ENCODE measurements around the gene SLC25A29. TPM values are rescaled to one million over a fixed set of nuclear protein-coding genes. Genes with fewer than 3 reads are reported as not detected.

Gene SLC25A29
- total and polyA plus RNA-seq, 2 of the 13 experiments (the other 11 are each of a cell fraction or from before 2014, with no cell fraction given): 12.2 to 17.2 TPM

GRCh38 chr14:100325958-100326357, 19.7 kb upstream of the SLC25A29 start (continued):
- TF ChIP-seq HNF1A (IDR thresholded peaks at IDR 0.05; ENCODE audit: low read depth) (no peak), HNF1A (CRISPR knock-in tag; IDR thresholded peaks at IDR 0.05; ENCODE audit: borderline replicate concordance) (no peak), SAFB2 (CRISPR knock-in tag; IDR thresholded peaks at IDR 0.05; ENCODE audit: borderline replicate concordance, low read depth) (no peak), RERE (CRISPR knock-in tag; IDR thresholded peaks at IDR 0.05; ENCODE audit: low read depth) (no peak), ISX (CRISPR knock-in tag; conservative IDR thresholded peaks at IDR 0.05) (no peak), TOPORS (CRISPR knock-in tag; IDR thresholded peaks at IDR 0.05) (no peak), ZBTB1 (CRISPR knock-in tag; IDR thresholded peaks at IDR 0.05; ENCODE audit: borderline replicate concordance) (no peak), ZFP37 (CRISPR knock-in tag; IDR thresholded peaks at IDR 0.05; ENCODE audit: borderline replicate concordance) (no peak), GPN1 (CRISPR knock-in tag; IDR thresholded peaks at IDR 0.05; ENCODE audit: borderline replicate concordance) (no peak), ZFP41 (CRISPR knock-in tag; IDR thresholded peaks at IDR 0.05; ENCODE audit: borderline replicate concordance) (no peak), HINFP (CRISPR knock-in tag; IDR thresholded peaks at IDR 0.05; ENCODE audit: low read depth) (no peak), ZNF768 (CRISPR knock-in tag; IDR thresholded peaks at IDR 0.05) (no peak), HOXA3 (CRISPR knock-in tag; IDR thresholded peaks at IDR 0.05) (no peak), ZNF510 (CRISPR knock-in tag; IDR thresholded peaks at IDR 0.05; ENCODE audit: low read depth) (no peak), ETS1 (CRISPR knock-in tag; IDR thresholded peaks at IDR 0.05) (no peak), RXRA (CRISPR knock-in tag; IDR thresholded peaks at IDR 0.05) (no peak), HDAC6 (IDR thresholded peaks at IDR 0.05; ENCODE audit: low read depth, low read length) (no peak), RBM39 (IDR thresholded peaks at IDR 0.05; ENCODE audit: low read depth, low read length, poor library complexity, severe bottlenecking) (peak; percentile 26), SNRNP70 (IDR thresholded peaks at IDR 0.05; ENCODE audit: low read depth, low read length) (no peak)
